H1 (cell line): Measurements from ENCODE around the gene ATE1. TPM values are rescaled to one million over a fixed set of nuclear protein-coding genes. Genes with fewer than 3 reads are reported as not detected.
A peak's percentile ranks its signal among the peaks of the same experiment; 100 is the strongest.

Source experiments
- CTCF ChIA-PET: fragments of 300-600 bp; sonication (Branson Sonifier 250); formaldehyde crosslinking; loops from one replicate; lab custom pipeline; 2021; ENCODE audit not compliant: partially characterized antibody; lab: Charles Lee
- POLR2A ChIA-PET: fragments of 300-600 bp; sonication (Branson Sonifier 250); formaldehyde crosslinking; loops from one replicate; lab custom pipeline; 2021; ENCODE audit warnings: inconsistent platforms; ENCODE audit not compliant: partially characterized antibody; lab: Charles Lee
- DNase-seq, 2 experiments: peaks; one replicate each; pipeline versions ENCODE4 v3.0.0 to v3.0.0-alpha.2; 2010 to 2022; ENCODE audit warnings: low spot score in 2 of 2, low read depth in 1 of 2, mixed read lengths in 1 of 2
- FAIRE-seq: peaks from 2 replicates; lab custom pipeline; 2011; peaks lifted over from hg19 to GRCh38; lab: Jason Lieb, UNC
- H2AFZ ChIP-seq: 2 replicates; pipeline ENCODE4 v1.8.1; 2012; ENCODE audit warnings: low read length, inconsistent platforms
- H2AK5ac ChIP-seq: 2 replicates; pipeline ENCODE4 v1.6.1; 2013; ENCODE audit warnings: low read depth, low read length
- H2BK120ac ChIP-seq: replicated peaks from 2 replicates; pipeline ENCODE3; 2013; ENCODE audit warnings: low read depth, low read length, inconsistent platforms
- H2BK12ac ChIP-seq: 2 replicates; pipeline ENCODE4 v1.6.1; 2013; ENCODE audit warnings: low read depth, low read length
- H2BK15ac ChIP-seq: 2 replicates; pipeline ENCODE4 v1.6.1; 2013; ENCODE audit warnings: low read length
- H2BK20ac ChIP-seq: 2 replicates; pipeline ENCODE4 v1.6.1; 2013; ENCODE audit warnings: low read length
- H2BK5ac ChIP-seq: 2 replicates; pipeline ENCODE4 v1.6.1; 2013; ENCODE audit warnings: low read depth, low read length
- H3K14ac ChIP-seq: 2 replicates; pipeline ENCODE4 v1.6.1; 2013; ENCODE audit warnings: inconsistent platforms; ENCODE audit not compliant: insufficient read length
- H3K18ac ChIP-seq: 2 replicates; pipeline ENCODE4 v1.6.1; 2013; ENCODE audit warnings: low read length; ENCODE audit errors: extremely low read depth
- H3K23ac ChIP-seq: 2 replicates; pipeline ENCODE4 v1.6.1; 2013; ENCODE audit warnings: inconsistent platforms; ENCODE audit not compliant: insufficient read length
- H3K23me2 ChIP-seq: 2 replicates; pipeline ENCODE4 v1.6.1; 2013; ENCODE audit warnings: low read depth, low read length
- H3K27ac ChIP-seq: 2 replicates; pipeline ENCODE4 v1.6.1; 2011; ENCODE audit warnings: low read depth, low read length, inconsistent platforms
- H3K27me3 ChIP-seq, 4 experiments: replicated peaks in 1 of 4; 1 replicate in 1 of 4; 2 replicates in 3 of 4; pipeline versions ENCODE4 v1.6.1 to v1.8.1; 2011 to 2013; ENCODE audit warnings: low read length in 3 of 4, mild to moderate bottlenecking in 3 of 4, inconsistent platforms in 2 of 4, mixed read lengths in 2 of 4, moderate library complexity in 1 of 4; ENCODE audit not compliant: control insufficient read depth in 3 of 4, insufficient read depth in 3 of 4; ENCODE audit errors: extremely low read depth in 1 of 4
- H3K36me3 ChIP-seq, 4 experiments: 2 replicates each; pipeline versions ENCODE4 v1.6.1 to v1.8.1; 2011 to 2013; ENCODE audit warnings: mild to moderate bottlenecking in 4 of 4, low read length in 3 of 4, moderate library complexity in 2 of 4, control low read depth in 1 of 4, inconsistent platforms in 1 of 4; ENCODE audit not compliant: insufficient read depth in 4 of 4, control insufficient read depth in 2 of 4
- H3K4ac ChIP-seq: replicated peaks from 2 replicates; pipeline ENCODE3; 2013; ENCODE audit warnings: low read length, low read depth, mixed read lengths, inconsistent platforms; ENCODE audit not compliant: insufficient read length
- H3K4me1 ChIP-seq, 4 experiments: replicated peaks in 1 of 4; 1 replicate in 1 of 4; 2 replicates in 3 of 4; pipeline versions ENCODE4 v1.6.1 to v1.8.1; 2011 to 2013; ENCODE audit warnings: low read length in 3 of 4, inconsistent platforms in 2 of 4, mixed read lengths in 1 of 4; ENCODE audit not compliant: insufficient read depth in 4 of 4, control insufficient read depth in 3 of 4
- H3K4me2 ChIP-seq, 2 experiments: 2 replicates each; pipeline versions ENCODE4 v1.6.1 to v1.8.1; 2011 to 2013; ENCODE audit warnings: low read depth in 2 of 2, low read length in 2 of 2, control low read depth in 1 of 2, inconsistent platforms in 1 of 2, mild to moderate bottlenecking in 1 of 2; ENCODE audit not compliant: insufficient read depth in 1 of 2
- H3K4me3 ChIP-seq, 4 experiments: fragments of 200-600, 300-600 bp in 1 of 4; sonication (generic), shearing (Covaris generic), sonication (Bioruptor Twin) in 1 of 4; 2 replicates each; pipeline versions ENCODE4 v1.5.1 to v1.8.1; 2011 to 2016; ENCODE audit warnings: low read length in 4 of 4, low read depth in 3 of 4, control low read depth in 2 of 4, inconsistent platforms in 2 of 4, mild to moderate bottlenecking in 2 of 4, mixed read lengths in 1 of 4, moderate library complexity in 1 of 4; ENCODE audit not compliant: insufficient read depth in 2 of 4; ENCODE audit errors: extremely low read depth in 1 of 4
- H3K56ac ChIP-seq: replicated peaks from 2 replicates; pipeline ENCODE3; 2013; ENCODE audit warnings: low read depth, mild to moderate bottlenecking, mixed read lengths, low read length, inconsistent platforms; ENCODE audit not compliant: insufficient read length
- H3K79me1 ChIP-seq: 2 replicates; pipeline ENCODE4 v1.6.1; 2013; ENCODE audit warnings: low read depth, low read length, control low read depth
- H3K79me2 ChIP-seq, 2 experiments: 2 replicates each; pipeline versions ENCODE4 v1.6.1 to v1.8.1; 2012 to 2013; ENCODE audit warnings: low read length in 2 of 2, mild to moderate bottlenecking in 2 of 2, inconsistent platforms in 1 of 2; ENCODE audit not compliant: insufficient read depth in 2 of 2, control insufficient read depth in 1 of 2
- H3K9ac ChIP-seq, 4 experiments: replicated peaks in 1 of 4; 1 replicate in 1 of 4; 2 replicates in 3 of 4; pipeline versions ENCODE4 v1.6.1 to v1.8.1; 2011 to 2013; ENCODE audit warnings: low read depth in 3 of 4, low read length in 3 of 4, control low read depth in 2 of 4, mild to moderate bottlenecking in 2 of 4, moderate library complexity in 2 of 4, inconsistent platforms in 1 of 4; ENCODE audit errors: extremely low read depth in 1 of 4
- H3K9me3 ChIP-seq, 2 experiments: 2 replicates each; pipeline versions ENCODE4 v1.6.1 to v1.8.1; 2012 to 2013; ENCODE audit warnings: mild to moderate bottlenecking in 2 of 2, moderate library complexity in 2 of 2, control low read depth in 1 of 2, inconsistent platforms in 1 of 2, low read depth in 1 of 2, low read length in 1 of 2, mixed read lengths in 1 of 2; ENCODE audit not compliant: insufficient read depth in 2 of 2
- H4K20me1 ChIP-seq, 2 experiments: replicated peaks in 1 of 2; 2 replicates each; pipeline versions ENCODE3 to v1.8.1; 2011 to 2013; ENCODE audit warnings: inconsistent platforms in 2 of 2, low read length in 2 of 2, mild to moderate bottlenecking in 1 of 2; ENCODE audit not compliant: insufficient read depth in 2 of 2, control insufficient read depth in 1 of 2
- H4K5ac ChIP-seq: 2 replicates; pipeline ENCODE4 v1.6.1; 2013; ENCODE audit warnings: low read length, low read depth, mixed read lengths, inconsistent platforms; ENCODE audit not compliant: insufficient read length
- H4K8ac ChIP-seq: 2 replicates; pipeline ENCODE4 v1.8.0; 2013; ENCODE audit warnings: mild to moderate bottlenecking, moderate library complexity, low read length, inconsistent platforms; ENCODE audit not compliant: insufficient read depth; ENCODE audit errors: extremely low read depth
- H4K91ac ChIP-seq: replicated peaks from 2 replicates; pipeline ENCODE3; 2013; ENCODE audit warnings: low read length, mixed read lengths, inconsistent platforms; ENCODE audit not compliant: insufficient read length
- ASH2L ChIP-seq: fragments of 200-600, 300-600 bp; sonication (generic); IDR thresholded peaks from one replicate; pipeline ENCODE4 v1.7.1; 2017; ENCODE audit warnings: low read length
- FOSL1 ChIP-seq: IDR thresholded peaks from 2 replicates; pipeline ENCODE4 v1.6.1; 2011; ENCODE audit warnings: mild to moderate bottlenecking, low read depth, low read length, moderate library complexity; ENCODE audit not compliant: insufficient read depth
- GABPA ChIP-seq: IDR thresholded peaks from 2 replicates; pipeline ENCODE4 v1.6.1; 2011; ENCODE audit warnings: mild to moderate bottlenecking, low read length, moderate library complexity, borderline replicate concordance; ENCODE audit not compliant: insufficient read depth
- KDM4A ChIP-seq: IDR thresholded peaks from one replicate; pipeline ENCODE4 v1.7.1; 2012; ENCODE audit warnings: low read depth, mild to moderate bottlenecking, moderate library complexity, low read length, inconsistent platforms; ENCODE audit not compliant: severe bottlenecking
- NANOG ChIP-seq: IDR thresholded peaks from 2 replicates; pipeline ENCODE4 v1.6.1; 2011; ENCODE audit warnings: low read length, low read depth, mild to moderate bottlenecking, inconsistent platforms; ENCODE audit not compliant: insufficient read depth, poor library complexity, severe bottlenecking
- NRF1 ChIP-seq: IDR thresholded peaks from 2 replicates; pipeline ENCODE4 v1.6.1; 2011; ENCODE audit warnings: mild to moderate bottlenecking, low read depth, low read length, improper control_type of control experiment
- PHF8 ChIP-seq: fragments of 200-600 bp; sonication (generic); conservative IDR thresholded peaks from 2 replicates; pipeline ENCODE4 v1.7.1; 2012; ENCODE audit warnings: low read depth, mild to moderate bottlenecking, inconsistent platforms, low read length, moderate library complexity
- RAD21 ChIP-seq, 2 experiments: IDR thresholded peaks in 1 of 2; conservative IDR thresholded peaks in 1 of 2; 2 replicates each; pipeline ENCODE4 v1.6.1; 2011; ENCODE audit warnings: low read depth in 2 of 2, low read length in 2 of 2, improper control_type of control experiment in 1 of 2, inconsistent platforms in 1 of 2, mild to moderate bottlenecking in 1 of 2, moderate library complexity in 1 of 2
- RFX5 ChIP-seq: IDR thresholded peaks from 2 replicates; pipeline ENCODE4 v1.6.1; 2011; ENCODE audit warnings: low read depth, low read length, improper control_type of control experiment, borderline replicate concordance
- SIX5 ChIP-seq: IDR thresholded peaks from 2 replicates; pipeline ENCODE4 v1.6.1; 2011; ENCODE audit warnings: mild to moderate bottlenecking, low read depth, low read length
- SP4 ChIP-seq: IDR thresholded peaks from 2 replicates; pipeline ENCODE4 v1.6.1; 2012; ENCODE audit warnings: low read length, inconsistent platforms
- TAF7 ChIP-seq: optimal IDR thresholded peaks from 2 replicates; pipeline ENCODE3; 2011; ENCODE audit warnings: low read depth, mild to moderate bottlenecking, inconsistent platforms, low read length, moderate library complexity, borderline replicate concordance
- TEAD4 ChIP-seq: IDR thresholded peaks from 2 replicates; pipeline ENCODE4 v1.6.1; 2012; ENCODE audit warnings: low read depth, low read length, inconsistent platforms, mixed read lengths
- WGBS, 2 experiments: shearing (Covaris generic) in 1 of 2; methylation state at CpG; one replicate each; pipeline versions ENCODE4 v1.1.6 to v1.1.7; 2013 to 2015; ENCODE audit warnings: low lambda C conversion rate in 2 of 2, mixed read lengths in 2 of 2, inconsistent platforms in 1 of 2, low coverage in 1 of 2, missing lambda C conversion rate in 1 of 2; ENCODE audit not compliant: insufficient replicate concordance in 2 of 2, insufficient coverage in 1 of 2, insufficient read length in 1 of 2; ENCODE audit errors: extremely low coverage in 1 of 2, missing lambda C conversion rate in 1 of 2; 5-methylcytosine and 5-hydroxymethylcytosine counted together
- polyA plus RNA-seq, 7 experiments: library from polyadenylated mRNA; depleted of rRNA in 3 of 7; stranded (reverse) in 5 of 7; unstranded in 2 of 7; fragments of >200 nt in 5 of 7; fragments of 200-250 nt in 2 of 7; gene quantifications; 1 replicate in 5 of 7; 2 replicates in 1 of 7; 4 replicates in 1 of 7; pipeline versions ENCODE4 v1.2.1 to v1.2.3, GENCODE V29; 2011 to 2013; ENCODE audit warnings: missing spikeins in 2 of 7, mixed read lengths in 2 of 7
- total RNA-seq: library from RNA; stranded (reverse); fragmentation: NEBNext Ultra II Directional; extraction: Animal tissue kit (Norgen Biotek cat#: 25700); gene quantifications from 2 replicates; pipeline ENCODE4 v1.2.1, GENCODE V29; 2021
- TF ChIP-seq, protein P1 (sequence below): IDR thresholded peaks from 2 replicates; pipeline ENCODE4 v1.6.1; 2012; ENCODE audit warnings: inconsistent platforms

The ATE1 gene
- total and polyA plus RNA-seq, 2 of the 8 experiments (the other 6 are each of a cell fraction or from before 2014, with no cell fraction given), result 8.8 to 26.9 TPM

DNA sequence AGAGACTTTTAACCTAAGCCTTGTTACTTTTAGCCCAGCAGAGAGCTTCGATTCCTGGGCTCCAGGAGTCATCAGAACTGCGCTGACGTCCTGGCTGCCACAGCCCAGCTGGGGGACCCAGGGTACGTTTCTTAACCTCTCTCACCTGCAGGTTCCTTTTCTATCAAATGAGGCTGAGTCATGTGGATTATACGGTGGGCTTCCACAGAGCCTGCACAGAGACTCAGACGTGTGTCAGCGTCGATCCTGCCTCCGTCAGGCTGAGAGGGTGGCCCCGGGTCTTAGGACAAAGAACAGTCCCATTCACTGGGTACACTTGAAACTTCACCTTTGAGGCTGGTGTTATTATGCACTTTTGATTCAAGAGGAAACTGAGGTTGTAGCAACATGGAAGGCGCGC, 228.9 kb downstream of the ATE1 start:
- Histone ChIP-seq H3K79me1 (no peaks in the 10 kb centered on the region), H3K56ac (no peak overlapping the region), H2BK15ac (no peak overlapping the region), H2AFZ (0 out of 2 replicates have a peak overlapping the region, but pooled peaks have one; percentile 0), H3K27ac (no peak overlapping the region), H3K27me3 (no peaks in the 10 kb centered on the region), H3K36me3 (no peaks in the 10 kb centered on the region), H3K18ac (no peak overlapping the region), H3K23ac (no peak overlapping the region), H4K8ac (0 out of 2 replicates have a peak overlapping the region, but pooled peaks have one; percentile 66), H3K23me2 (no peaks in the 10 kb centered on the region), H3K4me2 (no peak overlapping the region), H2BK120ac (no peak overlapping the region), H2AK5ac (no peak overlapping the region), H3K14ac (no peak overlapping the region), H2BK5ac (no peak overlapping the region), H2BK20ac (no peak overlapping the region), H3K4me3 (no peak overlapping the region), H4K20me1 (no peaks in the 10 kb centered on the region), H3K79me2 (no peaks in the 10 kb centered on the region), H3K9ac (no peak overlapping the region), H3K4ac (no peak overlapping the region), H2BK12ac (no peak overlapping the region), H3K4me1 (peaks cover 0 to 8% (median 0%) of the 10 kb centered on the region in 4 experiments; a peak in 1 of 7 replicates), H4K5ac (no peak overlapping the region), H4K91ac (no peak overlapping the region), H3K9me3 (no peaks in the 10 kb centered on the region)
- 91% methylated on average over 12 of the region's 12 CpGs; no CpG with 5 or more reads in 1 of the 2 experiments for WGBS, 2 experiments
- ChIA-PET POLR2A (interaction anchor here (0.8 kb wide), 1 partner anchor 102 kb away, joined by 3 read pairs; no protein-coding TSS in a partner anchor), CTCF (interaction anchor here (0.7 to 5.1 kb wide), 5 partner anchors 14 to 479 kb away, joined by 3 to 53 read pairs (median 3); no protein-coding TSS in a partner anchor)
- FAIRE-seq (no peak), DNase-seq (no peak)
- TF ChIP-seq RAD21 (IDR thresholded peaks at IDR 0.05 in 1 of 2, conservative IDR thresholded peaks at IDR 0.05 in 1 of 2; ENCODE audit: low read depth in 2 of 2, low read length in 2 of 2), result no peak
- no peak for TF ChIP-seq TAF7
- no peak for TF ChIP-seq TEAD4
- no peak for TF ChIP-seq NANOG
- TF ChIP-seq FOSL1, result no peak
- no peak for TF ChIP-seq ASH2L
- no peak for TF ChIP-seq KDM4A
- TF ChIP-seq GABPA, result no peak
- no peak for TF ChIP-seq PHF8
- TF ChIP-seq NRF1, result no peak
- no peak for TF ChIP-seq SP4
- TF ChIP-seq RFX5, result no peak
- TF ChIP-seq, protein P1, sequence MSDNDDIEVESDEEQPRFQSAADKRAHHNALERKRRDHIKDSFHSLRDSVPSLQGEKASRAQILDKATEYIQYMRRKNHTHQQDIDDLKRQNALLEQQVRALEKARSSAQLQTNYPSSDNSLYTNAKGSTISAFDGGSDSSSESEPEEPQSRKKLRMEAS, result no peak
- no peak for TF ChIP-seq SIX5
